PC-3 (cell line): Measurements from ENCODE around the gene MAIP1. TPM values are rescaled to one million over a fixed set of nuclear protein-coding genes. Genes with fewer than 3 reads are reported as not detected.

Experiments used
- ATAC-seq: fragments of 200-7000 bp; cut with Tn5 transposase; 2 replicates; pipeline ENCODE4 v1.9.1; 2020; ENCODE audit warnings: mild to moderate bottlenecking, moderate library complexity
- BruUV-seq: library from RNA; stranded (reverse); fragments of 400-500 nt; replicated peaks from 2 replicates; lab custom pipeline; 2021; lab: Mats Ljungman, UMichigan
- CTCF ChIA-PET: fragments of 300-600 bp; sonication (Branson Sonifier 250); formaldehyde crosslinking; loops from one replicate; lab custom pipeline; 2022; ENCODE audit warnings: antibody characterized with exemption; lab: Charles Lee
- POLR2A ChIA-PET: fragments of 300-600 bp; sonication (Branson Sonifier 250); formaldehyde crosslinking; loops from one replicate; lab custom pipeline; 2022; ENCODE audit warnings: antibody characterized with exemption; ENCODE audit not compliant: unreplicated experiment; lab: Charles Lee
- DNase-seq: peaks from one replicate; pipeline ENCODE4 v3.0.0-alpha.2; 2015
- H2AFZ ChIP-seq: fragments of 300-600 bp; sonication (generic); 2 replicates; pipeline ENCODE4 v1.6.0; 2016; ENCODE audit warnings: antibody characterized with exemption, low read length
- H3F3A ChIP-seq: fragments of 300-600 bp; sonication (generic); one replicate; pipeline ENCODE4 v1.6.0; 2017; ENCODE audit warnings: antibody characterized with exemption, low read length, control low read depth, mild to moderate bottlenecking; ENCODE audit not compliant: unreplicated experiment
- H3K27ac ChIP-seq: fragments of 300-600 bp; sonication (generic); 2 replicates; pipeline ENCODE4 v1.5.1; 2016; ENCODE audit warnings: mild to moderate bottlenecking, low read length
- H3K27me3 ChIP-seq: fragments of 300-600 bp; sonication (generic); 2 replicates; pipeline ENCODE4 v1.6.1; 2016; ENCODE audit warnings: low read length, mixed read lengths
- H3K36me3 ChIP-seq: fragments of 300-600 bp; sonication (generic); 2 replicates; pipeline ENCODE4 v1.6.1; 2016; ENCODE audit warnings: low read depth, mixed run types, low read length, mixed read lengths
- H3K4me1 ChIP-seq: fragments of 300-600 bp; sonication (generic); 2 replicates; pipeline ENCODE4 v1.5.1; 2016; ENCODE audit warnings: low read length; ENCODE audit not compliant: insufficient read depth
- H3K4me2 ChIP-seq: fragments of 300-600 bp; sonication (generic); 2 replicates; pipeline ENCODE4 v1.6.0; 2016; ENCODE audit warnings: low read length
- H3K4me3 ChIP-seq: fragments of 300-600 bp; sonication (generic); 2 replicates; pipeline ENCODE4 v1.5.1; 2016; ENCODE audit warnings: mild to moderate bottlenecking, low read length, mixed read lengths
- H3K79me2 ChIP-seq: fragments of 300-600 bp; sonication (generic); 2 replicates; pipeline ENCODE4 v1.6.1; 2017; ENCODE audit warnings: low read length, mixed read lengths
- H3K9ac ChIP-seq: fragments of 300-600 bp; sonication (generic); 2 replicates; pipeline ENCODE4 v1.6.0; 2016; ENCODE audit warnings: mild to moderate bottlenecking, low read length
- H3K9me2 ChIP-seq: fragments of 300-600 bp; sonication (generic); replicated peaks from 2 replicates; pipeline ENCODE4 v1.6.1; 2016; ENCODE audit warnings: mixed run types, low read length, mixed read lengths
- H3K9me3 ChIP-seq: fragments of 300-600 bp; sonication (generic); 2 replicates; pipeline ENCODE4 v1.6.1; 2016; ENCODE audit warnings: low read length, mixed read lengths
- H4K20me1 ChIP-seq: fragments of 300-600 bp; sonication (generic); 2 replicates; pipeline ENCODE4 v1.6.1; 2016; ENCODE audit warnings: low read length, mixed read lengths
- CTCF ChIP-seq: fragments of 300-600 bp; sonication (generic); conservative IDR thresholded peaks from 2 replicates; pipeline ENCODE4 v1.5.1; 2017; ENCODE audit warnings: antibody characterized with exemption, low read depth, mild to moderate bottlenecking, low read length
- EZH2 ChIP-seq: fragments of 300-600 bp; sonication (generic); IDR thresholded peaks from one replicate; pipeline ENCODE4 v1.6.1; 2017; ENCODE audit warnings: antibody characterized with exemption, mild to moderate bottlenecking, low read length; ENCODE audit not compliant: unreplicated experiment
- EZH2phosphoT487 ChIP-seq: fragments of 300-600 bp; sonication (generic); IDR thresholded peaks from 2 replicates; pipeline ENCODE4 v1.6.1; 2018; ENCODE audit warnings: mild to moderate bottlenecking, antibody characterized with exemption, low read length, borderline replicate concordance
- intact Hi-C: fragments of 100-400 bp; cut with micrococcal nuclease; formaldehyde crosslinking; loops from 2 replicates; pipeline ENCODE4 v1.9.0; 2023
- total RNA-seq: library from RNA; depleted of rRNA; stranded (reverse); fragments of >200 nt; gene quantifications from 2 replicates; pipeline ENCODE4 v1.2.3, GENCODE V29; 2014

MAIP1 gene
- total RNA-seq, 1 experiment from 2014 or later: 44.7 TPM

- Histone ChIP-seq H3K27ac (no peak overlapping the region), H3K4me1 (peaks cover 15% of the 10 kb centered on the region), H3K36me3 (peaks cover 6% of the 10 kb centered on the region; the same call in 1 of the 2 replicates), H3F3A (no peaks in the 10 kb centered on the region), H3K9ac (no peak overlapping the region), H3K9me3 (no peaks in the 10 kb centered on the region), H3K27me3 (no peaks in the 10 kb centered on the region), H3K4me2 (no peak overlapping the region), H3K79me2 (no peaks in the 10 kb centered on the region), H3K9me2 (no peaks in the 10 kb centered on the region), H3K4me3 (no peak overlapping the region), H2AFZ (no peak overlapping the region), H4K20me1 (no peaks in the 10 kb centered on the region)
- ChIA-PET CTCF (interaction anchor here (0.6 kb wide), 1 partner anchor 584 kb away, joined by 5 read pairs; no protein-coding TSS in a partner anchor), POLR2A (interaction anchor here (0.6 kb wide), 1 partner anchor 552 kb away, joined by 3 read pairs; no protein-coding TSS in a partner anchor)
- BruUV-seq: no TSS peak
- ATAC-seq (peak; percentile 39), DNase-seq (peak; percentile 50)
- TF ChIP-seq EZH2 (no peak), CTCF (peak; percentile 82)
- intact Hi-C loops: loop anchor here (1.0 to 5.0 kb wide), 3 partner anchors 554 to 730 kb away; partner anchors contain the start of gene SGO2
These were observed 18.3 kb downstream of the MAIP1 start for GRCh38 chr2:199973703-199974102.

- no peak for TF ChIP-seq CTCF
- TF ChIP-seq EZH2phosphoT487: no peak
- TF ChIP-seq EZH2: no peak
- no peak overlapping the region for H3K4me2 ChIP-seq
- TSS peak; percentile 71 for BruUV-seq
- H3F3A ChIP-seq: no peaks in the 10 kb centered on the region
- H3K4me1 ChIP-seq: peaks cover 26% of the 10 kb centered on the region
- no peaks in the 10 kb centered on the region for H3K9me3 ChIP-seq
- H3K36me3 ChIP-seq: peaks cover 6% of the 10 kb centered on the region; the same call in 1 of the 2 replicates
- no peak overlapping the region for H2AFZ ChIP-seq
- no peaks in the 10 kb centered on the region for H3K27me3 ChIP-seq
- H3K4me3 ChIP-seq: no peak overlapping the region
- ATAC-seq (no peak; the same call in 1 of the 2 replicates), DNase-seq (no peak)
- H3K9me2 ChIP-seq: no peaks in the 10 kb centered on the region
- intact Hi-C loops: loop anchor here (5.0 kb wide), 1 partner anchor 432 kb away; no protein-coding TSS in a partner anchor
- no peak overlapping the region for H3K27ac ChIP-seq
- H3K79me2 ChIP-seq: no peaks in the 10 kb centered on the region
- CTCF ChIA-PET: interaction anchor here (0.9 kb wide), 1 partner anchor 508 kb away, joined by 5 read pairs; no protein-coding TSS in a partner anchor
- no peaks in the 10 kb centered on the region for H4K20me1 ChIP-seq
- POLR2A ChIA-PET: interaction anchor here (0.5 to 0.6 kb wide), 2 partner anchors 330 to 433 kb away, joined by 3 to 5 read pairs; no protein-coding TSS in a partner anchor
- no peak overlapping the region for H3K9ac ChIP-seq
These were observed 20.0 kb downstream of the MAIP1 start for GRCh38 chr2:199975273-199975895.
